NCI-H524 treated with DMSO at 0.1 percent for 48 hours (cell line): Measurements from ENCODE around the gene DNAH2.

Source experiments
- DNase-seq: peaks from one replicate; lab custom pipeline; 2025; lab: John Stamatoyannopoulos, UW

The DNAH2 gene

GRCh38 chr17:7703584-7704479 lies 13.7 kb upstream of the DNAH2 start:
- no peak for DNase-seq

- no peak for DNase-seq
Observed at GRCh38 chr17:7704601-7705268, 12.8 kb upstream of the DNAH2 start, which contains the start of gene EFNB3. EFNB3 (plus strand) TSS chr17:7705202; CDS start chr17:7705599, 397 bp downstream.

GRCh38 chr17:7705269-7706255 lies 12.0 kb upstream of the DNAH2 start:
- DNase-seq = no peak

GRCh38 chr17:7706631-7707354 lies 10.8 kb upstream of the DNAH2 start:
- no peak for DNase-seq

GRCh38 chr17:7707446-7707845 lies 10.1 kb upstream of the DNAH2 start:
- no peak for DNase-seq

- DNase-seq = no peak
Observed at GRCh38 chr17:7707858-7708750, 9.4 kb upstream of the DNAH2 start.

GRCh38 chr17:7709031-7709430 lies 8.5 kb upstream of the DNAH2 start:
- DNase-seq = no peak

GRCh38 chr17:7710301-7710700 lies 7.2 kb upstream of the DNAH2 start:
- no peak for DNase-seq

- DNase-seq = no peak
Observed at GRCh38 chr17:7711051-7711755, 6.3 kb upstream of the DNAH2 start.

- no peak for DNase-seq
Observed at GRCh38 chr17:7712111-7712771, 5.3 kb upstream of the DNAH2 start.

GRCh38 chr17:7713782-7714181 lies 3.8 kb upstream of the DNAH2 start:
- DNase-seq = no peak

GRCh38 chr17:7714721-7715594 lies 2.6 kb upstream of the DNAH2 start:
- no peak for DNase-seq

GRCh38 chr17:7715936-7716886 lies 1.3 kb upstream of the DNAH2 start:
- no peak for DNase-seq

GRCh38 chr17:7717756-7718350 lies 309 bp downstream of the DNAH2 start:
- no peak for DNase-seq

- DNase-seq = no peak
Observed at GRCh38 chr17:7719661-7720060, 2.1 kb downstream of the DNAH2 start.

GRCh38 chr17:7720125-7720524 lies 2.6 kb downstream of the DNAH2 start:
- no peak for DNase-seq

GRCh38 chr17:7721612-7722011 lies 4.1 kb downstream of the DNAH2 start:
- DNase-seq = no peak
